ENCODE measurements around the gene ATAD3A.
"Not testable (repeated sequence)": the region's sequence is repeated elsewhere in the genome, so short reads cannot be mapped to it uniquely, and the experiment has no call there.

Gene ATAD3A

GRCh38 chr1:1489861-1490260 lies 22.1 kb upstream of the ATAD3A start:
- no peak for DNase-seq (ENCODE audit: low read depth)

- no peak for DNase-seq (ENCODE audit: low read depth)
These were observed 21.2 kb upstream of the ATAD3A start for GRCh38 chr1:1490633-1491230.

GRCh38 chr1:1491601-1492000 lies 20.4 kb upstream of the ATAD3A start:
- DNase-seq (ENCODE audit: low read depth), result no peak

GRCh38 chr1:1494311-1494710 lies 17.7 kb upstream of the ATAD3A start:
- not testable (repeated sequence) for DNase-seq (ENCODE audit: low read depth)

GRCh38 chr1:1495461-1495975 lies 16.4 kb upstream of the ATAD3A start:
- not testable (repeated sequence) for DNase-seq (ENCODE audit: low read depth)

- peak; percentile 53 for DNase-seq (ENCODE audit: low read depth)
These were observed 7.1 kb upstream of the ATAD3A start for GRCh38 chr1:1504777-1505365.

GRCh38 chr1:1505366-1505798 lies 6.6 kb upstream of the ATAD3A start:
- DNase-seq (ENCODE audit: low read depth), result not testable (repeated sequence)

- DNase-seq (ENCODE audit: low read depth), result not testable (repeated sequence)
These were observed 6.2 kb upstream of the ATAD3A start for GRCh38 chr1:1505801-1506200.

GRCh38 chr1:1507305-1507704 lies 4.7 kb upstream of the ATAD3A start:
- no peak for DNase-seq (ENCODE audit: low read depth)

GRCh38 chr1:1508775-1509464 lies 3.0 kb upstream of the ATAD3A start:
- DNase-seq (ENCODE audit: low read depth), result not testable (repeated sequence)

- DNase-seq (ENCODE audit: low read depth), result not testable (repeated sequence)
These were observed 2.5 kb upstream of the ATAD3A start for GRCh38 chr1:1509465-1509850.

- no peak for DNase-seq (ENCODE audit: low read depth)
These were observed 940 bp upstream of the ATAD3A start for GRCh38 chr1:1510912-1511532.

GRCh38 chr1:1512425-1512824 lies 463 bp downstream of the ATAD3A start:
- peak; percentile 10 for DNase-seq (ENCODE audit: low read depth)

GRCh38 chr1:1513675-1514074 lies 1.7 kb downstream of the ATAD3A start:
- DNase-seq (ENCODE audit: low read depth), result not testable (repeated sequence)

GRCh38 chr1:1514376-1514775 lies 2.4 kb downstream of the ATAD3A start:
- not testable (repeated sequence) for DNase-seq (ENCODE audit: low read depth)

- not testable (repeated sequence) for DNase-seq (ENCODE audit: low read depth)
These were observed 5.0 kb downstream of the ATAD3A start for GRCh38 chr1:1516923-1517322.

GRCh38 chr1:1517973-1518620 lies 6.1 kb downstream of the ATAD3A start:
- no peak for DNase-seq (ENCODE audit: low read depth)

- DNase-seq (ENCODE audit: low read depth), result not testable (repeated sequence)
These were observed 6.7 kb downstream of the ATAD3A start for GRCh38 chr1:1518621-1519007.

GRCh38 chr1:1519805-1520505 lies 8.0 kb downstream of the ATAD3A start:
- not testable (repeated sequence) for DNase-seq (ENCODE audit: low read depth)

GRCh38 chr1:1521331-1521730 lies 9.4 kb downstream of the ATAD3A start:
- no peak for DNase-seq (ENCODE audit: low read depth)

GRCh38 chr1:1522536-1522935 lies 10.6 kb downstream of the ATAD3A start:
- not testable (repeated sequence) for DNase-seq (ENCODE audit: low read depth)
